Measurements from ENCODE around the gene DCLK1. TPM values are rescaled to one million over a fixed set of nuclear protein-coding genes. Genes with fewer than 3 reads are reported as not detected.

Gene DCLK1
- 0.64 and 2.2 TPM in 2 replicates for total RNA-seq

DNA sequence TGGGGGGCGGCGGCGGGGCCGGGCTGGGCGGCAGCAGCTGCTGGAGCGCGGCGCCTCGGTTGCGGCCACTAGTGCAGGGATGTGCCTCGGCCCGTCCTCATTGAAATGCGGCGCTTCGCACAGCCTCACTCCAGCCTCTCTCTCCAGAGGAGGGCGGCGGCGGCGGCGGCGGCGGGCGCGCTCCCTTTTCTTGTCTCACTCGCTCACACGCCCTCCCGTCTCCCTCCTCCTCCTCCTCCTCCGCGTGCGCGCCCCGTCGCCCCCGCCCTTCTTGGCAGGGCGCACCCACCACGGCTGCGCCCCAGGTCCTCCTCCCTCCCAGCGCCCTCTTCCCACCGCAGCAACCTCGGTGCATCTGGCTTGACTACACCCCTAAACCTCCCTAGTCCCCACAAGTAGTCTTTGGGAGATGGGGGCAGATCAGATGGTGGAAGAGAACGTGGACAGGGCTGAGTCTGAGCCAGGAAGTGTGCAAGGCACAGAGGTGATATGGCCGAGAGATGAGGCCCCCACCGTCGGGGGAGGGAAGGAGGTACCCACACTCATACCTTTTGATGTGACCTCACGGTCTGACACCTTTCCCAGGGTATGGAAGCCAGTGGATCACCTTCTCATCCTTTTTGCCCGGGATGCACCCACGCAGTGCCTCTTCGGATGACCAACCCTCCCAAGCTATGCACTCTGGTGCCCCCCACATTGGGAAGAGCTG is at the start of gene DCLK1:
Gene DCLK1, minus strand, starts transcription at position 161 of the 709 bp plus-strand sequence.

Other genes with a start within 250 kb of the DCLK1 start
- 0.24 and 0.64 TPM in 2 replicates for gene SOHLH2, start 83.2 kb upstream of the DCLK1 start, total RNA-seq
- gene CCDC169, start 166.4 kb upstream of the DCLK1 start, total RNA-seq = 0.24 and 2.3 TPM in 2 replicates
- gene SPART, start 215.0 kb upstream of the DCLK1 start, total RNA-seq = 46.7 and 48.2 TPM in 2 replicates

Measured in tracheal epithelial cell (primary cell).